ENCODE data around the gene SLC43A3. TPM values are rescaled to one million over a fixed set of nuclear protein-coding genes. Genes with fewer than 3 reads are reported as not detected.

SLC43A3 gene
- total and polyA plus RNA-seq, 2 experiments from 2014 or later: 23.2 to 33.3 TPM

DNA sequence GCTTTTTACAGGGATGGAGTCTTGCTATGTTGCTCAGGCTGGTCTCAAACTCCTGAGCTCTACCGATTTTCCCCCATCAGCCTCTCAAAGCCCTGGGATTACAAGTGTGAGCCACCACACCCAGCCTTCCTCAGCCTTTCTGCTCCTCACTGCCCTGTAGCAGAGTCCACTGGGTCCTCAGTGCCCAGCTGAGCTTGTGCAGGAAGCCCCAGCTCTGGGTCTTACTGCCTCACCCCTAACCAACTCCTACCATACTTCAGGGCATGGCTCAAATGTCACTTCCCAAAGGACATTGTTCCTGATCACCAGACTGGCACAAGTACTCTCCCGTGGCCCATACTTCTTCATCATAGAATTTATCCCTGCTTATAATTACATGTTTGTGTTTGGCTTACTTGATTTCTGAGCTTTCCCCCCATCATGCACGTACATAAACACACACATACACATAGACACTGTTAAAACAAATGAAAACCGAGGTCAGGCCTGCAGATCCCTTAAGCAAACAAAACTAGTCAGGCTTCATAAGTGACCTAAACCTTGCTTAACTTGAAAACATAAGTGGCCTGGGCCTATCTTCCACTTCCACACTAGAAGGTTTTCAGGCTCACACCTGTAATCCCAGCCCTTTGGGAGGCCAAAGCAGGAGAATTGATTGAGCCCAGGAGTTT lies 14.0 kb upstream of the SLC43A3 start:
- H2AFZ ChIP-seq: no peak overlapping the region
- no peak for DNase-seq
- no peak overlapping the region for H3K27ac ChIP-seq
- H3K9me2 ChIP-seq (ENCODE audit: insufficient read depth): no peaks in the 10 kb centered on the region
- H3F3A ChIP-seq (ENCODE audit: insufficient read depth): no peaks in the 10 kb centered on the region
- no peaks in the 10 kb centered on the region for H3K36me3 ChIP-seq (ENCODE audit: low read depth)
- H3K27me3 ChIP-seq (replicated peaks; ENCODE audit: insufficient read depth): no peaks in the 10 kb centered on the region
- H3K9ac ChIP-seq: no peak overlapping the region
- H3K4me1 ChIP-seq (ENCODE audit: insufficient read depth): peaks cover 8% of the 10 kb centered on the region
- no peak overlapping the region for H3K4me2 ChIP-seq (ENCODE audit: unreplicated experiment)
- in situ Hi-C loops (cut with MboI): no loop called here
- no peaks in the 10 kb centered on the region for H3K9me3 ChIP-seq (ENCODE audit: low read depth)
- TF ChIP-seq EZH2phosphoT487 (IDR thresholded peaks at IDR 0.05; ENCODE audit: insufficient read depth, low read depth) (no peak), EZH2 (IDR thresholded peaks at IDR 0.05; ENCODE audit: insufficient read depth, poor library complexity, severe bottlenecking) (no peak)
- H4K20me1 ChIP-seq (ENCODE audit: insufficient read depth): no peaks in the 10 kb centered on the region
- no peaks in the 10 kb centered on the region for H3K79me2 ChIP-seq (ENCODE audit: insufficient read depth)
- H3K4me3 ChIP-seq: no peak overlapping the region
- WGBS, 2 experiments (ENCODE audit: low coverage in 1 of 2, low lambda C conversion rate in 2 of 2, missing lambda C conversion rate in 2 of 2): 79 to 90% methylated on average over 4 of the region's 4 CpGs

DNA sequence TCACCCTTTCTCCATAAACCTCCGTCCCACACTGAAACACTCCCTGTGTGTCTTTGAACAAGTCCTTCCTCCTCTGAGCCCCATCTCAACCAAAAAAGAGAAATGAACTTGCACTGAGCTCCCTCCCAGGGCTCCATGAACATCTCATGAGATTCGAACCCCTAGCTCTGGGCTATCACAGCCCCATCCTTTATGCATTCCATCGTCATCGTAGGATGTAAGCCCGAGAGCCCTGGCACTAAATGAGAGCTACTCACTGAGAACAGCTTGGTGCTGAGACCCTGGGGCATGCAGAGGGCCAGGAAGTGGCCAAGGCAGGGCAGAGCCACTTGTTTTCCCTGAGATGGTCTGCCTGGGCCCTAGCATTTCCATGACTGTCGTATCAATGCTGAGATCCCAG lies 12.9 kb upstream of the SLC43A3 start:
- H3K79me2 ChIP-seq (ENCODE audit: insufficient read depth): no peaks in the 10 kb centered on the region
- no peaks in the 10 kb centered on the region for H3K36me3 ChIP-seq (ENCODE audit: low read depth)
- H3K4me2 ChIP-seq (ENCODE audit: unreplicated experiment): no peak overlapping the region
- H3K27me3 ChIP-seq (replicated peaks; ENCODE audit: insufficient read depth): no peaks in the 10 kb centered on the region
- no peaks in the 10 kb centered on the region for H4K20me1 ChIP-seq (ENCODE audit: insufficient read depth)
- no peaks in the 10 kb centered on the region for H3K9me3 ChIP-seq (ENCODE audit: low read depth)
- H3K4me1 ChIP-seq (ENCODE audit: insufficient read depth): peaks cover 11% of the 10 kb centered on the region
- TF ChIP-seq EZH2 (IDR thresholded peaks at IDR 0.05; ENCODE audit: insufficient read depth, poor library complexity, severe bottlenecking): no peak
- no peak for TF ChIP-seq EZH2phosphoT487 (IDR thresholded peaks at IDR 0.05; ENCODE audit: insufficient read depth, low read depth)
- H3K9ac ChIP-seq: no peak overlapping the region
- H3F3A ChIP-seq (ENCODE audit: insufficient read depth): peaks cover 8% of the 10 kb centered on the region
- WGBS, 2 experiments (ENCODE audit: low coverage in 1 of 2, low lambda C conversion rate in 2 of 2, missing lambda C conversion rate in 2 of 2): 84 to 90% methylated on average over 6 of the region's 6 CpGs
- in situ Hi-C loops (cut with MboI): no loop called here
- H3K27ac ChIP-seq: no peak overlapping the region
- no peak overlapping the region for H2AFZ ChIP-seq
- DNase-seq: no peak
- no peaks in the 10 kb centered on the region for H3K9me2 ChIP-seq (ENCODE audit: insufficient read depth)
- H3K4me3 ChIP-seq: no peak overlapping the region

DNA sequence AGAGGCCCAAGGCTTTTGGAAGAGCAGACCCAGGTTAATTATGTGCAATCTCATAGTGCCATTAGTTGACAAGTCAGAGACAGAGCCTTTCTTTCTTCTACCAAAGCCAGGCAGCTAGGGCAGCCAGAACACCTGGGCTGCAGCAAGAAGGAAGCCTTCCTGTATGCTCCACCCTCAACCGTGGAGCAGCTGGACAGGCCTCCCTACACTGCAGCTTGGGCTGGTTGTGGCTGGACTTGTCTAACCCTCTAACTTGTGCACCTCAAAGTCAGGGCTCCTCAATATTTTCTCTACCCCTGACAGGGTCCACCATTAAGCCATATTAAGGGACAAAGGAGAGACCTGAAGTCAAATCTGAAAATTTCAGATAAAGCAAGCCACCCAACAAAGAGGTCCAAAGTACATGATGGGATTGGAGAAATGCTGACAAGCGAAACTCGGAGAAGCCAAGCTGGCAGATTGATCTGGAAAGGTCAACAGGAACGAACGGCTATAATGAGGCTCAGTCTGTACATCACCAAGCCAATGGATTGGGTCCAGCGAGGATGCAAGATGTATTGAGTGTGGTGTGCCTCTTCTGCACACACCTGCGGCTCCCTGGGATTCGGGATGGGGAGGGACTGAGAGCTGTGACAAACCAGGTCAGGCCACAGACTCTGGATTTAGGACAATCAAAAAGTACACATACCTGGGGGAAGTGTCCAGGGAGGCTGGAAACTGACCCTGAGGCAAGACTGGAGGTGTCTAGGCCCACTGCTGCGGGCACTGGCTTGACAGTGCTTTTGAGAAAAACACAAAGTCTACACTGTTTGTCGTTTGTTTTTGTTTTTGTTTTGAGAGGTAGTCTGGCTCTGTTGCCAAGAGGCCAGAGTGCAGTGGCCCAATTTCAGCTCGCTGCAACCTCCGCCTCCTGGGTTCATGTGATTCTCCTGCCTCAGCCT lies 11.7 kb upstream of the SLC43A3 start:
- 86 to 89% methylated on average over 12 of the region's 12 CpGs for WGBS, 2 experiments (ENCODE audit: low coverage in 1 of 2, low lambda C conversion rate in 2 of 2, missing lambda C conversion rate in 2 of 2)
- Histone ChIP-seq H3K4me3 (no peak overlapping the region), H3K4me1 (ENCODE audit: insufficient read depth) (peaks cover 16% of the 10 kb centered on the region), H2AFZ (no peak overlapping the region), H3K36me3 (ENCODE audit: low read depth) (no peaks in the 10 kb centered on the region), H3K79me2 (ENCODE audit: insufficient read depth) (no peaks in the 10 kb centered on the region), H3K9me2 (ENCODE audit: insufficient read depth) (no peaks in the 10 kb centered on the region), H3K27ac (no peak overlapping the region), H3K9me3 (ENCODE audit: low read depth) (no peaks in the 10 kb centered on the region), H3F3A (ENCODE audit: insufficient read depth) (peaks cover 18% of the 10 kb centered on the region), H3K9ac (no peak overlapping the region), H4K20me1 (ENCODE audit: insufficient read depth) (no peaks in the 10 kb centered on the region), H3K27me3 (replicated peaks; ENCODE audit: insufficient read depth) (no peaks in the 10 kb centered on the region), H3K4me2 (ENCODE audit: unreplicated experiment) (no peak overlapping the region)
- TF ChIP-seq EZH2phosphoT487 (IDR thresholded peaks at IDR 0.05; ENCODE audit: insufficient read depth, low read depth): no peak
- TF ChIP-seq EZH2 (IDR thresholded peaks at IDR 0.05; ENCODE audit: insufficient read depth, poor library complexity, severe bottlenecking): no peak
- no peak for DNase-seq
- in situ Hi-C loops (cut with MboI): no loop called here

DNA sequence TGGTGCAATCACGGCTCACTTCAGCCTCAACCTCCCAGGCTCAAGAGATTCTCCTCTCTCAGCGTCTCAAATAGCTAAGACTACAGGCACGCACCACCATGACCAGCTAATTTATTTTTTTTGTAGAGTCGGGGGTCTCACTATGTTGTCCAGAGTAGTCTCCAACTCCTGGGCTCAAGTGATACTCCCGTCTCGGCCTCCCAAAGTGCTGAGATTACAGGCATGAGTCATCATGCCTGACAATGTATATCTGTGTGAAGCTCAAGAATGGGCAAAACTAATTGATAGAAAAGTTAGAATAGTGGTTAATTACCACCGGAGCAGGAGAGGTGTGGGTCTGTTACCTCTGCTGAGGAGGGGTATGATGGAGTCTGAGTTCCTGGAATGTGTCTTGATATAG lies 9.1 kb upstream of the SLC43A3 start:
- H3K27ac ChIP-seq: no peak overlapping the region
- H3K4me3 ChIP-seq: no peak overlapping the region
- peaks cover 33% of the 10 kb centered on the region for H3K4me1 ChIP-seq (ENCODE audit: insufficient read depth)
- no peaks in the 10 kb centered on the region for H3K79me2 ChIP-seq (ENCODE audit: insufficient read depth)
- H3K9me2 ChIP-seq (ENCODE audit: insufficient read depth): no peaks in the 10 kb centered on the region
- 86 to 89% methylated on average over 7 of the region's 7 CpGs for WGBS, 2 experiments (ENCODE audit: low coverage in 1 of 2, low lambda C conversion rate in 2 of 2, missing lambda C conversion rate in 2 of 2)
- peaks cover 25% of the 10 kb centered on the region for H3F3A ChIP-seq (ENCODE audit: insufficient read depth)
- no peak overlapping the region for H2AFZ ChIP-seq
- H3K4me2 ChIP-seq (ENCODE audit: unreplicated experiment): no peak overlapping the region
- in situ Hi-C loops (cut with MboI): no loop called here
- TF ChIP-seq EZH2phosphoT487 (IDR thresholded peaks at IDR 0.05; ENCODE audit: insufficient read depth, low read depth): no peak
- TF ChIP-seq EZH2 (IDR thresholded peaks at IDR 0.05; ENCODE audit: insufficient read depth, poor library complexity, severe bottlenecking): no peak
- no peak for DNase-seq
- no peaks in the 10 kb centered on the region for H3K36me3 ChIP-seq (ENCODE audit: low read depth)
- H4K20me1 ChIP-seq (ENCODE audit: insufficient read depth): no peaks in the 10 kb centered on the region
- H3K27me3 ChIP-seq (replicated peaks; ENCODE audit: insufficient read depth): no peaks in the 10 kb centered on the region
- no peak overlapping the region for H3K9ac ChIP-seq
- H3K9me3 ChIP-seq (ENCODE audit: low read depth): no peaks in the 10 kb centered on the region
